Upper lobe of right lung (tissue), 1 donor: Measurements from ENCODE around the gene IFNG-AS1. TPM values are rescaled to one million over a fixed set of nuclear protein-coding genes. Genes with fewer than 3 reads are reported as not detected.
A peak's percentile ranks its signal among the peaks of the same experiment; 100 is the strongest.

Source experiments
- ATAC-seq: fragments of 200-7000 bp; cut with Tn5 transposase; one replicate; pipeline ENCODE4 v1.9.1; 2020; ENCODE audit warnings: mild to moderate bottlenecking, moderate library complexity
- DNase-seq: peaks from one replicate; pipeline ENCODE4 v3.0.0-alpha.2; 2020
- H3K27ac ChIP-seq: fragments of 200-600 bp; one replicate; pipeline ENCODE4 v1.8.0; 2022
- H3K27me3 ChIP-seq: fragments of 200-600 bp; one replicate; pipeline ENCODE4 v1.8.0; 2022; ENCODE audit warnings: mild to moderate bottlenecking
- H3K36me3 ChIP-seq: fragments of 200-600 bp; one replicate; pipeline ENCODE4 v1.8.0; 2022
- H3K4me1 ChIP-seq: fragments of 200-600 bp; one replicate; pipeline ENCODE4 v1.8.0; 2022
- H3K4me3 ChIP-seq: fragments of 200-600 bp; one replicate; pipeline ENCODE4 v1.8.0; 2022; ENCODE audit warnings: mild to moderate bottlenecking
- H3K9me3 ChIP-seq: fragments of 200-600 bp; one replicate; pipeline ENCODE4 v1.8.0; 2022
- CTCF ChIP-seq: fragments of 200-600 bp; IDR thresholded peaks from one replicate; pipeline ENCODE4 v1.8.0; 2022; ENCODE audit warnings: antibody characterized with exemption
- intact Hi-C: fragments of 100-400 bp; cut with DNase I; formaldehyde crosslinking; loops from one replicate; pipeline ENCODE4 v1.11.0; 2022
- total RNA-seq: library from RNA; stranded (reverse); fragmentation: NEBNext Ultra II Directional; extraction: Animal tissue kit (Norgen Biotek cat#: 25700); gene quantifications from one replicate; pipeline ENCODE4 v1.2.1, GENCODE V29; 2021
- donor health status: DM: no; HTN: yes; CAD: no; lungs with severe emphysema.

The IFNG-AS1 gene
- total RNA-seq, 1 donor from 2014 or later, result not detected

- intact Hi-C loops, result no loop called here
- Histone ChIP-seq H3K4me1 (no peaks in the 10 kb centered on the region), H3K4me3 (no peak overlapping the region), H3K36me3 (no peaks in the 10 kb centered on the region), H3K27me3 (no peaks in the 10 kb centered on the region), H3K27ac (no peak overlapping the region), H3K9me3 (no peaks in the 10 kb centered on the region)
- peak; percentile 91 for TF ChIP-seq CTCF
- peak; percentile 88 for ATAC-seq
- no peak for DNase-seq
Measured at GRCh38 chr12:68040450-68041075, 51.3 kb downstream of the IFNG-AS1 start.

GRCh38 chr12:68042212-68042699 is 53.0 kb downstream of the IFNG-AS1 start:
- TF ChIP-seq CTCF, result no peak
- ATAC-seq, result no peak
- intact Hi-C loops, result no loop called here

GRCh38 chr12:68043435-68043834 is 54.2 kb downstream of the IFNG-AS1 start:
- intact Hi-C loops, result no loop called here
- H3K36me3 ChIP-seq, result no peaks in the 10 kb centered on the region
- TF ChIP-seq CTCF, result no peak
- H3K9me3 ChIP-seq, result no peaks in the 10 kb centered on the region
- H3K4me1 ChIP-seq, result no peaks in the 10 kb centered on the region
- no peak overlapping the region for H3K27ac ChIP-seq
- ATAC-seq (no peak), DNase-seq (no peak)
- H3K27me3 ChIP-seq, result no peaks in the 10 kb centered on the region
- H3K4me3 ChIP-seq, result no peak overlapping the region

More at GRCh38 chr12:68042212-68042699, 53.0 kb downstream of the IFNG-AS1 start:
- no peaks in the 10 kb centered on the region for H3K27me3 ChIP-seq
- H3K4me1 ChIP-seq, result no peaks in the 10 kb centered on the region
- H3K4me3 ChIP-seq, result no peak overlapping the region
- H3K36me3 ChIP-seq, result no peaks in the 10 kb centered on the region
- DNase-seq, result no peak
- H3K27ac ChIP-seq, result no peak overlapping the region
- H3K9me3 ChIP-seq, result no peaks in the 10 kb centered on the region

GRCh38 chr12:68048648-68049297 is 59.5 kb downstream of the IFNG-AS1 start:
- Histone ChIP-seq H3K27me3 (no peaks in the 10 kb centered on the region), H3K27ac (no peak overlapping the region), H3K4me3 (no peak overlapping the region), H3K36me3 (no peaks in the 10 kb centered on the region), H3K4me1 (no peaks in the 10 kb centered on the region), H3K9me3 (no peaks in the 10 kb centered on the region)
- DNase-seq, result no peak
- no peak for TF ChIP-seq CTCF
- no peak for ATAC-seq
- intact Hi-C loops, result no loop called here

GRCh38 chr12:68056300-68056699 is 67.1 kb downstream of the IFNG-AS1 start:
- ATAC-seq, result no peak
- no peak for DNase-seq
- Histone ChIP-seq H3K36me3 (no peaks in the 10 kb centered on the region), H3K9me3 (no peaks in the 10 kb centered on the region), H3K4me3 (no peak overlapping the region), H3K27ac (no peak overlapping the region), H3K27me3 (no peaks in the 10 kb centered on the region), H3K4me1 (no peaks in the 10 kb centered on the region)
- no peak for TF ChIP-seq CTCF
- intact Hi-C loops, result no loop called here
